A172 (cell line): ENCODE results near the gene CARM1. TPM values are rescaled to one million over a fixed set of nuclear protein-coding genes. Genes with fewer than 3 reads are reported as not detected.
"Not testable (repeated sequence)": the region's sequence is repeated elsewhere in the genome, so short reads cannot be mapped to it uniquely, and the experiment has no call there.

Experiments
- DNase-seq: peaks from one replicate; pipeline ENCODE4 v3.0.0-alpha.2; 2015; ENCODE audit warnings: low spot score
- total RNA-seq: library from RNA; depleted of rRNA; stranded (reverse); fragments of >200 nt; shearing (Covaris generic); gene quantifications from 2 replicates; pipeline ENCODE4 v1.2.3, GENCODE V29; 2014

Gene CARM1
- total RNA-seq, 1 experiment from 2014 or later: 46.6 TPM

GRCh38 chr19:10846500-10847202 lies 24.7 kb upstream of the CARM1 start:
- DNase-seq: no peak

GRCh38 chr19:10848230-10848856 lies 23.0 kb upstream of the CARM1 start, which contains the start of gene C19orf38:
Gene C19orf38 (plus strand): TSS chr19:10848415. CDS start chr19:10848509, 94 bp downstream.
- no peak for DNase-seq

- DNase-seq: no peak
Observed at GRCh38 chr19:10850631-10851030, 20.7 kb upstream of the CARM1 start.

- DNase-seq: peak; percentile 91
Observed at GRCh38 chr19:10852098-10852800, 19.1 kb upstream of the CARM1 start.

GRCh38 chr19:10852941-10853340 lies 18.4 kb upstream of the CARM1 start:
- DNase-seq: no peak

GRCh38 chr19:10854350-10855089 lies 16.8 kb upstream of the CARM1 start:
- no peak for DNase-seq

- peak; percentile 37 for DNase-seq
Observed at GRCh38 chr19:10855879-10856522, 15.4 kb upstream of the CARM1 start.

- DNase-seq: not testable (repeated sequence)
Observed at GRCh38 chr19:10856899-10857298, 14.5 kb upstream of the CARM1 start.

GRCh38 chr19:10858204-10858828 lies 13.0 kb upstream of the CARM1 start:
- no peak for DNase-seq

GRCh38 chr19:10861103-10861651 lies 10.2 kb upstream of the CARM1 start:
- no peak for DNase-seq

- DNase-seq: no peak
Observed at GRCh38 chr19:10862561-10863106, 8.7 kb upstream of the CARM1 start.

- DNase-seq: peak; percentile 54
Observed at GRCh38 chr19:10863107-10863717, 8.1 kb upstream of the CARM1 start.

GRCh38 chr19:10864538-10864899 lies 6.8 kb upstream of the CARM1 start:
- DNase-seq: peak; percentile 72

- no peak for DNase-seq
Observed at GRCh38 chr19:10866495-10866894, 4.9 kb upstream of the CARM1 start.

- DNase-seq: no peak
Observed at GRCh38 chr19:10868872-10869547, 2.3 kb upstream of the CARM1 start.

GRCh38 chr19:10869872-10870311 lies 1.5 kb upstream of the CARM1 start:
- DNase-seq: not testable (repeated sequence)

- no peak for DNase-seq
Observed at GRCh38 chr19:10870501-10870954, 825 bp upstream of the CARM1 start.

- DNase-seq: no peak
Observed at GRCh38 chr19:10871711-10872545, 575 bp downstream of the CARM1 start.
